ENCODE measurements around the gene GLIPR1.
"Not testable (repeated sequence)": the region's sequence is repeated elsewhere in the genome, so short reads cannot be mapped to it uniquely, and the experiment has no call there.

The GLIPR1 gene

GRCh38 chr12:75476071-75476470 lies 4.5 kb upstream of the GLIPR1 start:
- DNase-seq = peak; percentile 57 to 69

- DNase-seq = no peak
Observed at GRCh38 chr12:75477137-75477536, 3.4 kb upstream of the GLIPR1 start.

- peak; percentile 86 to 90 for DNase-seq
Observed at GRCh38 chr12:75478116-75478794, 2.3 kb upstream of the GLIPR1 start.

- no peak for DNase-seq
Observed at GRCh38 chr12:75479963-75480461, 543 bp upstream of the GLIPR1 start.

- peak; percentile 62 to 76 for DNase-seq
Observed at GRCh38 chr12:75481013-75481705, 604 bp downstream of the GLIPR1 start.

- peak; percentile 51 to 60 for DNase-seq
Observed at GRCh38 chr12:75481774-75482173, 1.2 kb downstream of the GLIPR1 start.

GRCh38 chr12:75482646-75483045 lies 2.1 kb downstream of the GLIPR1 start:
- no peak for DNase-seq

GRCh38 chr12:75483431-75483830 lies 2.9 kb downstream of the GLIPR1 start:
- peak; percentile 38 to 55 for DNase-seq

- DNase-seq = not testable (repeated sequence)
Observed at GRCh38 chr12:75484450-75484849, 3.9 kb downstream of the GLIPR1 start.

GRCh38 chr12:75487308-75487707 lies 6.8 kb downstream of the GLIPR1 start:
- DNase-seq = no peak

GRCh38 chr12:75488553-75488952 lies 8.0 kb downstream of the GLIPR1 start:
- peak; percentile 64 to 67 for DNase-seq

GRCh38 chr12:75489187-75489586 lies 8.6 kb downstream of the GLIPR1 start:
- DNase-seq = no peak

GRCh38 chr12:75489613-75490210 lies 9.2 kb downstream of the GLIPR1 start:
- no peak for DNase-seq

- DNase-seq = no peak
Observed at GRCh38 chr12:75491169-75491568, 10.6 kb downstream of the GLIPR1 start.

- DNase-seq = no peak
Observed at GRCh38 chr12:75503459-75503858, 22.9 kb downstream of the GLIPR1 start.

GRCh38 chr12:75503866-75504265 lies 23.3 kb downstream of the GLIPR1 start:
- no peak for DNase-seq

GRCh38 chr12:75505706-75506312 lies 25.3 kb downstream of the GLIPR1 start:
- DNase-seq = peak in 1 of 2 donors; percentile 56

- DNase-seq = no peak
Observed at GRCh38 chr12:75507086-75507485, 26.5 kb downstream of the GLIPR1 start.

- no peak for DNase-seq
Observed at GRCh38 chr12:75508159-75508558, 27.6 kb downstream of the GLIPR1 start.

- DNase-seq = no peak
Observed at GRCh38 chr12:75509621-75510020, 29.1 kb downstream of the GLIPR1 start.

- peak; percentile 99 for DNase-seq
Observed at GRCh38 chr12:75511116-75512048, 30.8 kb downstream of the GLIPR1 start, which contains the start of gene KRR1. TSS of gene KRR1 (minus strand) at chr12:75511609. CDS start at chr12:75511597, 12 bp downstream.

GRCh38 chr12:75521224-75521623 lies 40.7 kb downstream of the GLIPR1 start:
- DNase-seq = not testable (repeated sequence)
